MM.1S (cell line): ENCODE measurements around the gene FATE1.

ENCODE experiments used
- EZH2 ChIP-seq: fragments of 300-600 bp; sonication (generic); optimal IDR thresholded peaks from 2 replicates; pipeline ENCODE3; 2017; ENCODE audit warnings: low read depth, mild to moderate bottlenecking, antibody characterized with exemption, low read length, mixed read lengths
- EZH2phosphoT487 ChIP-seq: fragments of 300-600 bp; sonication (generic); IDR thresholded peaks from 2 replicates; pipeline ENCODE4 v1.6.1; 2018; ENCODE audit warnings: antibody characterized with exemption, low read length
- TF ChIP-seq, protein P1 (sequence below): fragments of 300-600 bp; sonication (generic); IDR thresholded peaks from 2 replicates; pipeline ENCODE4 v1.5.1; 2016; ENCODE audit warnings: antibody characterized with exemption, low read length, mixed read lengths

DNA sequence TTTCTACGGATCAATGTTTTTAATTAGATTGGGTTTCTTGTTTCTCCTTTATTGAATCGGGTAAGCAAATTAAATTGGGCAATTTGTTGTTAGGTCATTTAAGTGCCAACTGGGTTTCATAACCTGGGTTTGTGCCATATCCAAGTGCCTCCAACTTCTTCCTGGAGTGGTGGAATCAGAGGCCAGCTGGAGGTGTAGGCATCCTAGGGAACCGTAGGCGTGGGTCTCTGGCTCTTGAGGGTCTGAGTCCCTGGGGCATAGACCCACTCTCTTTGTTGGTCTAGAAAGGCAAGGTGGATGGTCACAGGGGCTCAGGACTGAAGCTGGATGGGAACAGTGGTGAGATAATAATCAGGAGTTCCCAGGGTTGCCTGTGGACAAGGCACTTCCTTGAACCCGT, 37.0 kb downstream of the FATE1 start:
- TF ChIP-seq, protein P1, sequence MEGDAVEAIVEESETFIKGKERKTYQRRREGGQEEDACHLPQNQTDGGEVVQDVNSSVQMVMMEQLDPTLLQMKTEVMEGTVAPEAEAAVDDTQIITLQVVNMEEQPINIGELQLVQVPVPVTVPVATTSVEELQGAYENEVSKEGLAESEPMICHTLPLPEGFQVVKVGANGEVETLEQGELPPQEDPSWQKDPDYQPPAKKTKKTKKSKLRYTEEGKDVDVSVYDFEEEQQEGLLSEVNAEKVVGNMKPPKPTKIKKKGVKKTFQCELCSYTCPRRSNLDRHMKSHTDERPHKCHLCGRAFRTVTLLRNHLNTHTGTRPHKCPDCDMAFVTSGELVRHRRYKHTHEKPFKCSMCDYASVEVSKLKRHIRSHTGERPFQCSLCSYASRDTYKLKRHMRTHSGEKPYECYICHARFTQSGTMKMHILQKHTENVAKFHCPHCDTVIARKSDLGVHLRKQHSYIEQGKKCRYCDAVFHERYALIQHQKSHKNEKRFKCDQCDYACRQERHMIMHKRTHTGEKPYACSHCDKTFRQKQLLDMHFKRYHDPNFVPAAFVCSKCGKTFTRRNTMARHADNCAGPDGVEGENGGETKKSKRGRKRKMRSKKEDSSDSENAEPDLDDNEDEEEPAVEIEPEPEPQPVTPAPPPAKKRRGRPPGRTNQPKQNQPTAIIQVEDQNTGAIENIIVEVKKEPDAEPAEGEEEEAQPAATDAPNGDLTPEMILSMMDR, result no peak
- TF ChIP-seq EZH2 (no peak), EZH2phosphoT487 (no peak)
